Loucy (cell line): ENCODE measurements around the gene UTF1.

Experiments used
- H2AFZ ChIP-seq: fragments of 200-600 bp; sonication (generic); 2 replicates; pipeline ENCODE4 v1.6.0; 2016; ENCODE audit warnings: antibody characterized with exemption, mild to moderate bottlenecking, low read length, moderate library complexity
- H3F3A ChIP-seq: fragments of 200-600 bp; 2 replicates; pipeline ENCODE4 v1.6.0; 2016; ENCODE audit warnings: antibody characterized with exemption, low read depth, mild to moderate bottlenecking
- H3K27me3 ChIP-seq: fragments of 200-600 bp; sonication (generic); 2 replicates; pipeline ENCODE4 v1.6.1; 2014; ENCODE audit warnings: low read length, mild to moderate bottlenecking; ENCODE audit not compliant: insufficient read depth, poor library complexity, severe bottlenecking
- H3K36me3 ChIP-seq: fragments of 200-600 bp; sonication (generic); 2 replicates; pipeline ENCODE4 v1.6.1; 2016; ENCODE audit warnings: low read length; ENCODE audit not compliant: insufficient read depth
- H3K4me1 ChIP-seq: fragments of 200-600 bp; sonication (generic); 2 replicates; pipeline ENCODE4 v1.5.1; 2014; ENCODE audit warnings: low read length, mild to moderate bottlenecking; ENCODE audit not compliant: insufficient read depth, poor library complexity, severe bottlenecking
- H3K4me2 ChIP-seq: fragments of 200-600 bp; sonication (generic); 2 replicates; pipeline ENCODE4 v1.6.0; 2014; ENCODE audit warnings: antibody characterized with exemption, low read length, low read depth, mild to moderate bottlenecking; ENCODE audit not compliant: poor library complexity, severe bottlenecking
- H3K4me3 ChIP-seq: fragments of 200-600 bp; sonication (generic); 2 replicates; pipeline ENCODE4 v1.5.1; 2014; ENCODE audit warnings: low read length, mild to moderate bottlenecking, mixed read lengths; ENCODE audit not compliant: poor library complexity, severe bottlenecking
- H3K79me2 ChIP-seq: fragments of 200-600 bp; sonication (generic); 2 replicates; pipeline ENCODE4 v1.6.1; 2014; ENCODE audit warnings: low read length; ENCODE audit not compliant: insufficient read depth
- H3K9ac ChIP-seq: fragments of 200-600 bp; sonication (generic); 2 replicates; pipeline ENCODE4 v1.6.0; 2014; ENCODE audit warnings: mild to moderate bottlenecking, low read depth, low read length, moderate library complexity; ENCODE audit not compliant: poor library complexity, severe bottlenecking
- H3K9me2 ChIP-seq: fragments of 200-600 bp; sonication (generic); replicated peaks from 2 replicates; pipeline ENCODE4 v1.6.1; 2016; ENCODE audit warnings: low read depth, low read length, mixed read lengths
- H3K9me3 ChIP-seq: fragments of 200-600 bp; sonication (generic); 2 replicates; pipeline ENCODE4 v1.6.1; 2014; ENCODE audit warnings: mild to moderate bottlenecking, antibody characterized with exemption, low read length, low read depth; ENCODE audit not compliant: insufficient read depth
- H4K20me1 ChIP-seq: fragments of 200-600 bp; sonication (generic); 2 replicates; pipeline ENCODE4 v1.6.0; 2014; ENCODE audit warnings: antibody characterized with exemption, low read length, mild to moderate bottlenecking; ENCODE audit not compliant: insufficient read depth, poor library complexity, severe bottlenecking
- EZH2phosphoT487 ChIP-seq: fragments of 200-600 bp; IDR thresholded peaks from 2 replicates; pipeline ENCODE4 v1.6.1; 2018; ENCODE audit warnings: antibody characterized with exemption, mild to moderate bottlenecking, moderate library complexity, borderline replicate concordance
- TF ChIP-seq, protein P1 (sequence below): fragments of 200-600 bp; sonication (generic); conservative IDR thresholded peaks from 2 replicates; pipeline ENCODE4 v1.5.1; 2014; ENCODE audit warnings: mild to moderate bottlenecking, antibody characterized with exemption, low read length

UTF1 gene

DNA sequence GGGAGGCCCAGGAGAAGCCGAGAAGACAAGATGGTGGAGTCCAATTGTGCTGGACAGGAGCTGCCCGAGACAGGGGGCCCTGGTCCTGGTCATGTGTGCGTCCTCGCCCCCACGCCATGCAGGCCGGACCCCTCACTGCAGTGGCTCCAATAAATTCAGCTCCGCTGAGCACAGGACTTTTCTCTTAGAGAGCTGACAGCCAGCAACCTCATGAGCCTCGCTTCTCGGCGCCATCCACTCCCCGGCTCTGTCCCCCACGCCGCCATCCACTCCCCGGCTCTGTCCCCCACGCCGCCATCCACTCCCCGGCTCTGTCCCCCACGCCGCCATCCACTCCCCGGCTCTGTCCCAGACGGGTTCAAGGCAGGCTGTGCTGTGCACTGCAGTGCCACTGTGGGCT lies 2.8 kb upstream of the UTF1 start:
- Histone ChIP-seq H3K79me2 (no peaks in the 10 kb centered on the region), H3K9me2 (no peaks in the 10 kb centered on the region), H3K9ac (no peak overlapping the region), H3K36me3 (no peaks in the 10 kb centered on the region), H3K27me3 (no peaks in the 10 kb centered on the region), H4K20me1 (no peaks in the 10 kb centered on the region), H3K4me1 (no peaks in the 10 kb centered on the region), H3K9me3 (no peaks in the 10 kb centered on the region; the same call in 1 of the 2 replicates), H3F3A (no peaks in the 10 kb centered on the region), H3K4me2 (no peak overlapping the region), H2AFZ (no peak overlapping the region), H3K4me3 (no peak overlapping the region)
- TF ChIP-seq, protein P1, sequence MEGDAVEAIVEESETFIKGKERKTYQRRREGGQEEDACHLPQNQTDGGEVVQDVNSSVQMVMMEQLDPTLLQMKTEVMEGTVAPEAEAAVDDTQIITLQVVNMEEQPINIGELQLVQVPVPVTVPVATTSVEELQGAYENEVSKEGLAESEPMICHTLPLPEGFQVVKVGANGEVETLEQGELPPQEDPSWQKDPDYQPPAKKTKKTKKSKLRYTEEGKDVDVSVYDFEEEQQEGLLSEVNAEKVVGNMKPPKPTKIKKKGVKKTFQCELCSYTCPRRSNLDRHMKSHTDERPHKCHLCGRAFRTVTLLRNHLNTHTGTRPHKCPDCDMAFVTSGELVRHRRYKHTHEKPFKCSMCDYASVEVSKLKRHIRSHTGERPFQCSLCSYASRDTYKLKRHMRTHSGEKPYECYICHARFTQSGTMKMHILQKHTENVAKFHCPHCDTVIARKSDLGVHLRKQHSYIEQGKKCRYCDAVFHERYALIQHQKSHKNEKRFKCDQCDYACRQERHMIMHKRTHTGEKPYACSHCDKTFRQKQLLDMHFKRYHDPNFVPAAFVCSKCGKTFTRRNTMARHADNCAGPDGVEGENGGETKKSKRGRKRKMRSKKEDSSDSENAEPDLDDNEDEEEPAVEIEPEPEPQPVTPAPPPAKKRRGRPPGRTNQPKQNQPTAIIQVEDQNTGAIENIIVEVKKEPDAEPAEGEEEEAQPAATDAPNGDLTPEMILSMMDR = no peak
- TF ChIP-seq EZH2phosphoT487 = no peak

DNA sequence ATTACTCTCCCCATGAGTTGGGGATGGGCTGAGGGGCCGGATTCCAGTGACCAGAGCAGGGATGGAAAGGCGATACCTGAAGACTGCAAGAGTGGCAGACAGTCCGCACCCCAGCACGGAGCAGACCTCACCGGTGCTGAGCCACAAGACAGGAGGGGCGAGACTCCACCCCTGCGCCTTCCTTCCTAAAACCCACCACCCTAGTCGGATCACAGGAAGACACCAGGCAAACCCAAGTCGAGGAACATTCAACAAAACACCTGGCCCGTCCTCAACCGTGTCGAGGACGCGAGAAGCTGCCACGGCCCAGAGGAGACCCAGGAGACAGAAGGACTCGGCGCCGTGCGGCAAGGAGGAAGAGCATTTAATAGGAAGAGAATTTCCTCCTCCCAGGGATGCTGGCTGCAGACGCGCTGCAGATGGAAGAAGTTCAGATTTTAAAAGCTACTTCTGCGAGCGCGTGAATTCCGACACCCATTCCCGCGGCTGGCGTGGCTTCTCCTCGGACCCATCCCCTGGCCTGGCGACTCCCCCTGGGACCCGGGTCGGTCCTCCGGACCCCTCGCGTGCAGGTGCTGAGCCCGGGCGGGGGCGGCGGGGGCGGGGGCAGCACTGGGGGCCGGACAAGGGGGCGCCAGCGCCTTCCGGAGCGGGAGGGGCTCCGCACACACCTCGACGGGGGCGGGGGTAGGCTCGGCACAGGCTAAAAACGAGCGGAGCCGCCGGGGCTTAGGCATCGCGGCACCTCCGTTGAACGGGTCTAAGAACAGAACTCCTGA lies 563 bp upstream of the UTF1 start:
- Histone ChIP-seq H2AFZ (no peak overlapping the region), H3K4me3 (no peak overlapping the region), H3K36me3 (no peaks in the 10 kb centered on the region), H3K9me3 (peaks cover 4% of the 10 kb centered on the region; the same call in 1 of the 2 replicates), H3K4me2 (no peak overlapping the region), H3K27me3 (no peaks in the 10 kb centered on the region), H3K79me2 (no peaks in the 10 kb centered on the region), H3F3A (no peaks in the 10 kb centered on the region), H3K9me2 (no peaks in the 10 kb centered on the region), H4K20me1 (no peaks in the 10 kb centered on the region), H3K4me1 (no peaks in the 10 kb centered on the region), H3K9ac (no peak overlapping the region)
- TF ChIP-seq, protein P1 = no peak
- no peak for TF ChIP-seq EZH2phosphoT487

DNA sequence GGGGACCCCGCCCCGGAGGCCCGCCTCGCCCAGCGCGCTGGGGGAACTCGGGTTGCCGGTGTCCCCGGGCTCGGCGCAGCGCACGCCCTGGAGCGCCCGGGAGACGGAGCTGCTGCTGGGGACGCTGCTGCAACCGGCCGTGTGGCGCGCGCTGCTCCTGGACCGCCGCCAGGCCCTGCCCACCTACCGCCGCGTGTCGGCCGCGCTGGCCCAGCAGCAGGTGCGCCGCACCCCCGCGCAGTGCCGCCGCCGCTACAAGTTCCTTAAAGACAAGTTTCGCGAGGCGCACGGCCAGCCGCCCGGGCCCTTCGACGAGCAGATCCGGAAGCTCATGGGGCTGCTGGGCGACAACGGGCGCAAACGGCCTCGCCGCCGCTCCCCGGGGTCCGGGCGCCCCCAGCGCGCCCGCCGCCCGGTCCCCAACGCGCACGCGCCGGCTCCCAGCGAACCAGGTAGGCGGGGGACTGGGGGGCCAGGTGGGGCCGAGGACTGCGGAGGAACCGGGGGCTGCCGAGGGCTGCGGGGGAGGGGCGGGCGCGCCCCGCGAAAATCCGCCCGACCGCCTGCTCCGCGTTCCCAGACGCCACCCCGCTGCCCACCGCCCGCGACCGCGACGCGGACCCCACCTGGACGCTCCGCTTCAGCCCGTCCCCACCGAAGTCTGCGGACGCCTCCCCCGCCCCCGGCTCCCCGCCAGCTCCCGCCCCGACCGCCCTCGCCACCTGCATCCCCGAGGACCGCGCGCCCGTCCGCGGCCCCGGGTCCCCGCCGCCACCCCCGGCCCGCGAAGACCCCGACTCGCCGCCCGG lies 574 bp downstream of the UTF1 start:
- Histone ChIP-seq H3K9ac (no peak overlapping the region), H3K27me3 (no peaks in the 10 kb centered on the region), H3K4me1 (no peaks in the 10 kb centered on the region), H4K20me1 (no peaks in the 10 kb centered on the region), H3F3A (no peaks in the 10 kb centered on the region), H3K4me2 (no peak overlapping the region), H3K9me2 (no peaks in the 10 kb centered on the region), H3K9me3 (peaks cover 4% of the 10 kb centered on the region; the same call in 1 of the 2 replicates), H2AFZ (no peak overlapping the region), H3K79me2 (no peaks in the 10 kb centered on the region), H3K36me3 (no peaks in the 10 kb centered on the region), H3K4me3 (no peak overlapping the region)
- TF ChIP-seq, protein P1 = no peak
- no peak for TF ChIP-seq EZH2phosphoT487
